Measurements from ENCODE around the gene HEY2.
A peak's percentile ranks its signal among the peaks of the same experiment; 100 is the strongest.
"Not testable (repeated sequence)": the region's sequence is repeated elsewhere in the genome, so short reads cannot be mapped to it uniquely, and the experiment has no call there.

The HEY2 gene

DNA sequence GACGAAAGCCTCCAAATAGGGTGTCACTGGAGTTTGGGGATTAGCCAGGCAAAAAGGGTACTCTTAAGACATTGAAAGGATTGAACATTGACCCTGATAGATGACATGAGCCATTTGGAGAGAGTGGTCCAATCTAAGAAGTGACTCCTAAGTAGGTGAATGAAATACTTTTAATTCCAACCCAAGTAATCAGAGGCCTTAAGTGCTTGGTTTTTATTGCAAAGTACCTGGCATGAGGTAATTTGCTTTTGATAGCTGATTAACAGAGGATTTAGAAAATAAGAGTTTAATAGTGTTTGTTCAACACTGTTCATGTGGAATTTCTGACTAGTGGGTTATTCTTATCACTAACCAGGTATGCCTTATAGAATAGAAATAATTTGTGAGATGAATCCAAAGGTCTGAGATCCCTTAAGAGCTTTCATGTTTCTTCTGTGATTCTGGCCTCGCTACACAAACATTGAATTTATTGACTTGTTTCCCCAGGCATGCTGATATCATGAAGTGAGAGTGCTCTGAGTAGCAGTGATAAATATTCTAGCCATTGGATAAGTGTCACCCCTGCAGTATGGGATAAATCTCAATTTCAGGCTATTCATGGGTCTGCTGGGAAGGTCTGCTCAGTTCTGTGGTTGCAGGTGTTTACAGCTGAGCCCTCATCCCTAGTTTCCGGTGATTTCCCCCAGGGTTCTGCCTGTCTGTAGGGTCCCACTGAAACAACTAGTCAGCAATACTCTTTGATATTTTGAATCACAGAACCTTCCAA is 47.9 kb downstream of the HEY2 start:
- no peak for DNase-seq

DNA sequence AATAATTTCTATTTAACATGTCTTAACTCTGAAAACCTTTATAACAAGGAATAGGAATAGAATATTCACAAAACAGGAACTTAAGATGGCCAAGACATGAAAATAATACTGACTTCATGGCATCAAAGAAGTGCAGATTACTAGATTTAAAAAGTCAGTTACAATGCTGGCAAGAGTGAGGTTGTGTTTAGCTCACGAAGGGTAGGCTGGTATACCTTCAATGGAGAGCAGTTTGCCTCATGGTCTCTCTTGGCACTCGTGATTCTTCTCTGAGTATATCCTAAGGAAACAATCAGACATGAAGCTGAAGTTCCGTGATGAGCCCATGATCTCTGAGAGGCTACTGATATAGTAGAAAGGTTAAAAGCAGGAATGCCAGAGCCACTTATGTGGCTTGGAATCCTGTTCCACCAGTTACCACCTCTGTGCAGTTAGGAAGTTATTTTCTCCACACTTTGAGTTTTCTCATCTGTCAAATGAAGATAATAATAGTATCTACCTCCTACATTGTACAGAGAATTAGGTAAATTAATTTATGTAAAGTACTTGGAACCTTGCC is 48.5 kb downstream of the HEY2 start:
- DNase-seq, result no peak

DNA sequence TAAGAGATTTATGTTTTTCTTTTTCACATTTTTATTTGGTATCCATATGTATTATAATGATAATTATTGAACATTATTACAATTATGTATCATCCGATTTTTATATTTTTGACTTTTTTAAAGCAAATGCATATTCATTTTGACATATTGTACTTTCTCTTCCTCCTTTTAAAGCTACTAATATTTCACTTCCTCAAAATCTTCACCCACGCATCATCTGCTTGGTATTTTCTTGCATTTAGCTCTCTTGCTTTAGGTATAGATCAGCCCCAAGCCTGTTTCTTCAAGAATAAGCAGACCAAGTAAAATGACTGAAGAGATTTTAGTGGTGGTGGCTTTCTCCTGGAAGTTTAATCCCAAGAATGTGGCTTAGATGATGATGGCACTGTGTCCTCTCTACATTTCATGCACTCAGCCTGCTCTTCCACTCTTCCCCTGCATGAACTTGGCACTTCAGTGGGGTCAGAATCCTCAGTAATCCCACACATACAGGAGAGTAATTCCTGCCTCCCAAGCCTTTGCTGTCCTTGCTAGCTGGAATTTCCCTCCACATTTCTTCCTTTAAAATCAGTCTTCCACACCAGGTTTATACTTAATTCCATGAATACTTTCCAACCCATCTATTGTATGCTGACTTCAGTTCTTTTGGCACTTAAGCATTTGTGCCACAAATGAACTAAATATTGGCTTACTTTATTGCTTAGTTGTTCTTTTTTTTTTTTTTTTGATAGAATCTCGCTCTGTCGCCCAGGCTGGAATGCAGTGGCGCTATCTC is 49.5 kb downstream of the HEY2 start:
- DNase-seq, result no peak

DNA sequence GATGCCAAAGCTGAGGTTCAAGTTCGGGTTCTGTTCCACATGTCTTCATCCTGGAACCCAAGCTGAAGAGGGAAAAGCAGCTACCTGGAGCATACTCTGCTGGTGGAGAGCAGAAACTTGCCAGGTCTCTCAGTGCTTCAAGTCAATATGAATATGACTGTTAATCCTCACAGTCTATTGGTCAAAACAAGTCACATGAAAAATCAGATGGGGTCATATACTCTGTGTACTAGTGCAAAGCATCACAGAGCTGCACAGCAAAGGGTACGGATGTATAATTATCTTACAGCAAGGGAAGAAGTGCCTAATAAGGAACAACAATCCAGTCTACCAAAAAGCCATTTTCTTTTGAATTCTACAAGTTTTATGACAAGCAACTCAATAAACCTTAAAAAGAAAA is 53.0 kb downstream of the HEY2 start:
- DNase-seq, result no peak

DNA sequence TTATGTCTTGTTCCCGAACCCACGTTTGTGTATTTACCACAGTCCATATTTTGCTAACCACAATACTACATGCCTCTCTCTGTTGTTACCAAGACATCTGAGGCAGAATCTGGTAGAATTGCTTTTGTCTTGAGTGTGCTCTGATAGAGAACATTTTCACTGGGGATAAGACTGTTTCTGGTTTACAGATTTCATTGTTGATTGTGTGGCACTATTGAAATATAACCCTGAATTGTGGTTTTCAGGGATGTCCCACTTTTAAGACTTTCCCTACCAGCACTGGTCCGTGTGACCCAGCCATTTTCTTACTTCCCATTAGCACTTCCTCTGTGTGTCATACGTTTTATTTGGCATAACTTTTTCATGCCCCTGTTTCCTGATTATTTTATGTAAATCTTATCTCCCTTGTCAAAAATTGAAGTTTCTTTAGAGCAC is 53.5 kb downstream of the HEY2 start:
- DNase-seq, result no peak

DNA sequence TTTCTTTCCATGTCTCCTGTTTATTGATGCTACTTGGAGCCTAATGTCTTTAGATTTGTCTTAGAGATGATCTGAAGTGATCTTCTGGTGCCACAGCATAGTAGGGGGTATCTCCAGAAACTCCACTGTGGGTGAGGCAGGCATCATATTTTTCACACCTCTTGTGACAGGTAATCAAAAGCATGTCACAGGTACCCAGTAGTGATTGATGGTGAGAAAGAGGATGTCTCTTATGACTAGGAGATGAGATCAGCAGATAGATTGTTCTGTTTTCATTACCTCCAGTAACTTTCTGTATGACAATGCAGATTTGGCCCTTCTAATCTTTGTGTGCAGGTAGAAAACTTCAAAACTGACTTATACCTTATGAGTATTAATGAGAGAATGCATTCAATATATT is 54.8 kb downstream of the HEY2 start:
- DNase-seq, result peak; percentile 40

DNA sequence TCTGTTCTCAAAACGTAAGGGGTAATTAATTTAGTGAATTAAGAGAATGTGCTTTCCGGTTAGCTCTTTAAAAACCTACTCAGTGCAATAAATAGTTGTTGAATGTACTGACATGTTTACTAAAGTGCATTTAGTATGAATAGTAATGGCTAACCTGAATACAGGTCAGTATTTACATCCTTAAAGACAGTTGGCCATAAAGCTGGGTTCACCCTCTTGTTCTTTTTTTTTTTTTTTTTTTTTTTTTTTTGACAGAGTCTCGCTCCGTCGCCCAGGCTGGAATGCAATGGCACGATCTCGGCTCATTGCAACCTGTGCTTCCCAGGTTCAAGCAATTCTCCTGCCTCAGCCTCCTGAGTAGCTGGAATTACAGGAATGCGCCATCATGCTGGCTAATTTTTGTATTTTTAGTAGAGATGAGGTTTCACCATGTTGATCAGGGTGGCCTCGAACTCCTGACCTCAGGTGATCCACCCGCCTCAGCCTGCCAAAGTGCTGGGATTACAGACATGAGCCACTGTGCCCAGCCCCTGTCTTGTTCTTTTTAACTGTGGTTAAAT is 55.5 kb downstream of the HEY2 start:
- DNase-seq, result not testable (repeated sequence)

DNA sequence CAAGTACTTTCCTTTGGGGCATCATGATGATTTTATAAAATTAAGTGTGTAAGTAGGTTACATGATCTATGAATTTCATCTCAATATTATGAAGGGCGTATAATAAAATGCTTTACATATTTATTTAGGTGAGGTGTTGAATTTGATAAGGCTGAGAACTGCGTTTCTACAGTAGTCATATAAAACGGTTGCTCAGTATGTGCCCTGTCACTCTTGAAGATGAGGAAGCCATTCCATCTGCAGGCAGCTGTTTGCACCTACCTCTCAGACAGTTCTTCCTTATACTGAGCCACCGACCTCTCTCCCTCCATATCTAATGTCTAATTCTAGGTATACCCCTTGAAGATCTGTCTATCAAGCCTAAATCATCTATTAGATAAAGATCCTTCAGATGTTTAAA is 57.4 kb downstream of the HEY2 start:
- DNase-seq, result no peak

DNA sequence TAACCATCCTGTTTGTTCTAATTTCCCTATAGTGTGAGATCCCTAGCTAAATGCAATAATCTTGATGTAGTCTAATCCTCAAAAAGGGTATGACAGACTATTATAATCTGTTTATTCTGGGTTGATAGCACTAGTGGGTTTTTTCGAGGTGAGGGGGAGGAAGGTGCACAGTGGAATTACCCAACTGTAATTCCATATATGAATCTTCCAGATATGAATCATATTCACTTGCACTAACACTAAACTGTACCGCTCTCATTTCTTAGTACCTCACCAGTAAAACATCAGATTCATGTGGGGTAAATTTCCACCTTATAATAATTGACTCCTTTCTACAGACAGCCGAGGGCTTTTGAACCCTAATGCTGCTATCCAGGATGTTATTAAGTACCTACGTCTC is 57.9 kb downstream of the HEY2 start:
- DNase-seq, result peak; percentile 14

DNA sequence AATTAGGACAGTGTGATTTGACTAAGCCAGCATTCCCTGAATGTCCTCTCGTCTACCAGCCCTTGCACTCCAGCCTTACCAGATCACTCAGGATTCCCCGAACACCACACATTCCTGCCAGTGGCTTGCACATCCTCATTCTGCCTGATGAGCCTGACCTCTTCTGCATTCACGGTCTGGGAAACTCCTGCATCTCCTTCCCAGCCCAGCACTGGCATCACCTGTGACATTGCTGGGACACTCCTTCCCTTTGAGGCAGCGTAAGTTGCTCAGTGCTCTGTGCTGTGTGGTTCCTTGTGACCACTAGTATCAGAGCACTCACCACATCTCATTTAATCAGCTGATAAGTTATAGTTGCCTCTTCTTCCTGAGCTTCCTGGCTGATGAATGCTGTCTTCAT is 58.6 kb downstream of the HEY2 start:
- no peak for DNase-seq

DNA sequence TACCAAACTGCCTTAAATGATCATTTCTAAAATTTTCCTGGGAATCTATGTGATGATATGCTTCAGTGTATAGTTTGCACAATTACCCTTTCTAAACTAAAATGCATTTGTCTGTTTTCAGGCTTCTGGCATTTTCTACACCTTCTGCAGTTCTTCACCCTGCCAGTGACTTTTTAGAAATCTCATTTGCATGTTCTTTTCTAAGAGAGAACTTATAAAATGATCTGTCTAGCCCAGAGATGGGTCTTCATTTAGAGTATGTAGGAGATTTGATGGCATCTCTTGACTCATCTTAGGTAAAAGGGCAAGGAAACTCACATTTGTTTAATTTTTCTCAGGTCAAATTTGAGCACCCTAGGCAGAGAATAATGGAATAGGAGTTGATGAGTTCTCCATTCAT is 59.2 kb downstream of the HEY2 start:
- DNase-seq, result no peak

DNA sequence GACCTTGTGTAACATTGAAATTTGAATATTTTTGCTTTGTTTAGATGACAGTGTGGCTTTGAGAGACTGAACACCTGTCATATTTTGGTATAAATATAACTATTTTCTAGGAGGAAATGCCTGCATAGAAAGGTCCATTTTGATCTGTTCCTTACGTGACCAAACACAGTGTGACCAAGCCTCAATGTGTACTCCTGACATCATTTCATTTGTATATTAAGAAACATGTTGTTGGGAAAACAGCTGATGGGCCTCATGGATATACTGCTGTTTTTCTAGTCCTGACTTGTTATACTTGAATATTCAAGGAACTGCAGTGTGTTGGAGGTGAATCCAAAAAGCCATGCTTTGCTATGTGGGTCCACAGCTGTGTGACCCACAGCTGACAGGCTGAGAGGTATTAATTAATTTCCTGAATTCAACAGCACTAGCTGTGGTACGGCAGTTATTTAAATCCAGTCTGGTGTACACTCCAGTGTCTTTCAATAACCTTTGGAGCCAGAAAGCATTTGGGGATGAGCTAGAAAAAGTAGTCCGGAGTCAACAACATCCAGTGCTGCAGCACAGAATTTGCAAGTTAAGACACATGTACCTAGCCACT is 60.2 kb downstream of the HEY2 start:
- no peak for DNase-seq

DNA sequence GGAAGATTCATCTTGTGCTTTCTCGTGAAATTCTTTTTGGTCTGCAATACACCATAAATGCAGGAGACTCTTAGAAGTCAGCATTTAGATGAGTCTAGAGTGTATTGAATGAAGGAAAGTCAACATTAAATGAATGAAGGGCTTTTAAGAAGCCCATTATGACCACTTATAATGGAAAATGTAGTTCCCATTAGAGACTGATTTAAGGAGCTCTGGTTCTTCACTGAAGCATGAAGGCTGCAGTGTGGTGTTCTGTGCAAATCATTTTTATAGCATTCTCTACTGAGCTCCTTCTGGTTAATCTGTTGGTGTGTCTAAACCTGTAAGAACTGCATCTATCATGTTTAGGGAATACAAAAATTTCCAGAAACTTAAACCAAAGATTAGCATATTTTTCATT is 61.0 kb downstream of the HEY2 start:
- no peak for DNase-seq
